Upper lobe of right lung (tissue), 1 donor: ENCODE results near the gene GLP1R. TPM values are rescaled to one million over a fixed set of nuclear protein-coding genes. Genes with fewer than 3 reads are reported as not detected.

Experiments
- ATAC-seq: fragments of 200-7000 bp; cut with Tn5 transposase; one replicate; pipeline ENCODE4 v1.9.1; 2020; ENCODE audit warnings: mild to moderate bottlenecking, moderate library complexity
- DNase-seq: peaks from one replicate; pipeline ENCODE4 v3.0.0-alpha.2; 2020
- H3K27ac ChIP-seq: fragments of 200-600 bp; one replicate; pipeline ENCODE4 v1.8.0; 2022
- H3K27me3 ChIP-seq: fragments of 200-600 bp; one replicate; pipeline ENCODE4 v1.8.0; 2022; ENCODE audit warnings: mild to moderate bottlenecking
- H3K36me3 ChIP-seq: fragments of 200-600 bp; one replicate; pipeline ENCODE4 v1.8.0; 2022
- H3K4me1 ChIP-seq: fragments of 200-600 bp; one replicate; pipeline ENCODE4 v1.8.0; 2022
- H3K4me3 ChIP-seq: fragments of 200-600 bp; one replicate; pipeline ENCODE4 v1.8.0; 2022; ENCODE audit warnings: mild to moderate bottlenecking
- H3K9me3 ChIP-seq: fragments of 200-600 bp; one replicate; pipeline ENCODE4 v1.8.0; 2022
- intact Hi-C: fragments of 100-400 bp; cut with DNase I; formaldehyde crosslinking; loops from one replicate; pipeline ENCODE4 v1.11.0; 2022
- total RNA-seq: library from RNA; stranded (reverse); fragmentation: NEBNext Ultra II Directional; extraction: Animal tissue kit (Norgen Biotek cat#: 25700); gene quantifications from one replicate; pipeline ENCODE4 v1.2.1, GENCODE V29; 2021
- TF ChIP-seq, protein P1 (sequence below): fragments of 200-600 bp; IDR thresholded peaks from one replicate; pipeline ENCODE4 v1.8.0; 2022; ENCODE audit warnings: antibody characterized with exemption
- donor health status: DM: no; HTN: yes; CAD: no; lungs with severe emphysema.

The GLP1R gene
- total RNA-seq, 1 donor from 2014 or later: not detected

DNA sequence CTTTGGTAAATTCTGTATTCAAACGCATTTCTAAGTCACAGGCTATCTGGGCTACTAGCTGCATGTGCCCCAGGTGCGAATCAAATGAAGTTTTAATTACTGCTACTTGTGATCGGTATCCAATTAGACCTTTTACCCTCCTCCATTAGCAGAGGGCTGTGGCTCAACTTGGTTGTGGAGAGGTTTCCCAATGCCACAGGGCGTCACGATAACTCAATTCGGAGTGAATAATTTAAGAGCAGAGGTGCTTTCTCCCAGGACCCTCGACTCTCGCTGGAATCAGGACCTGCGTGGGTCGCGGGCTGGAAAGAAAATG, 65.8 kb downstream of the GLP1R start:
- H3K9me3 ChIP-seq: no peaks in the 10 kb centered on the region
- TF ChIP-seq, protein P1, sequence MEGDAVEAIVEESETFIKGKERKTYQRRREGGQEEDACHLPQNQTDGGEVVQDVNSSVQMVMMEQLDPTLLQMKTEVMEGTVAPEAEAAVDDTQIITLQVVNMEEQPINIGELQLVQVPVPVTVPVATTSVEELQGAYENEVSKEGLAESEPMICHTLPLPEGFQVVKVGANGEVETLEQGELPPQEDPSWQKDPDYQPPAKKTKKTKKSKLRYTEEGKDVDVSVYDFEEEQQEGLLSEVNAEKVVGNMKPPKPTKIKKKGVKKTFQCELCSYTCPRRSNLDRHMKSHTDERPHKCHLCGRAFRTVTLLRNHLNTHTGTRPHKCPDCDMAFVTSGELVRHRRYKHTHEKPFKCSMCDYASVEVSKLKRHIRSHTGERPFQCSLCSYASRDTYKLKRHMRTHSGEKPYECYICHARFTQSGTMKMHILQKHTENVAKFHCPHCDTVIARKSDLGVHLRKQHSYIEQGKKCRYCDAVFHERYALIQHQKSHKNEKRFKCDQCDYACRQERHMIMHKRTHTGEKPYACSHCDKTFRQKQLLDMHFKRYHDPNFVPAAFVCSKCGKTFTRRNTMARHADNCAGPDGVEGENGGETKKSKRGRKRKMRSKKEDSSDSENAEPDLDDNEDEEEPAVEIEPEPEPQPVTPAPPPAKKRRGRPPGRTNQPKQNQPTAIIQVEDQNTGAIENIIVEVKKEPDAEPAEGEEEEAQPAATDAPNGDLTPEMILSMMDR: no peak
- peak overlapping the region; percentile 97 for H3K27ac ChIP-seq
- H3K4me3 ChIP-seq: peak overlapping the region; percentile 76
- no peaks in the 10 kb centered on the region for H3K27me3 ChIP-seq
- ATAC-seq (peak; percentile 17), DNase-seq (no peak)
- intact Hi-C loops: no loop called here
- peaks cover 7% of the 10 kb centered on the region for H3K36me3 ChIP-seq
- H3K4me1 ChIP-seq: peaks cover 8% of the 10 kb centered on the region

DNA sequence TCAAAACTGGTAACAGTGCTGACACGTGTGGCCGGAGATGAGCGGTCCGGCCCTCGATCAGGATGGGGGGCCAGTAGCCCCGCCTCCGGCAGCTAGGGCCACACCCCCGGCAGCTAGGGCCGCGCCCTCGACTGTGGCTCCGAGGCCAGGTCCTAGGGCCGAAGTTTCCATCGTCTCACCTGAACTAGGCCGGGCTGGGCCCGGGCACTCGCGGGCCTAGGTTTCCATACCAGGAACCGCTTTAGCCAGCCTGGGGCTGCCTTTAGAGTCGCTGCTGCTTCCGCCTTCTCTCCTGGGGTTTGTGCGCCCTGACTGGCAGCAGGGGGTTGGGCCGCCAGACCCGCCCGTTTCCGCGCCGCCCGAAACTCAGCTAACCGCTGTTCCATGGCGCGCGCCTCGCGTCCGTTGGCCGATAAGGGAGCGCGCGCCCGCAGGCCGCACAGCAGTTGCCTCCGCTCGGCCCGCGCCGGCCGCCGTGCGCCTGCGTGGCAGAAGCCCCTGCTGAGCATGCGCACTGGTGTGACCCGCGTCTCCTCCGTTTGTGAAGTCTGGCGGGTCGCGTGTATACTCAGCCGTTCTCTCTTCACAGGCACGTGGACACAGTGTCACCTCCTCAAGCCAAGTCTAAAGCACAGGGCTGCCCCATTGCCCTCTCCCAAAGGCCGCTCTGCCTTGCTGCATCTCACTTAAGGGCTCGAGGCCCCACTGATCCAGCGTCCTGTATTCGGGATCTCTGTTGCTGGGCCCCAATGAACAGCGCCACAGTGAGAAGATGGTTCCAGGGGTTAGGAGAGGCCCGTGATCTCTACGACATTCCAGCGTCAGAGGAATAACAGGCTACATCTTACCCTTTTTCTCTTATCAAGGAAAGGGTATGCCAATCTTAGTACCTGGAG, 66.4 kb downstream of the GLP1R start, which contains the start of gene SAYSD1:
SAYSD1 (minus strand) TSS at position 483 of the 896 bp plus-strand sequence; CDS start at position 386, 97 bp downstream.
- TF ChIP-seq, protein P1: no peak
- no peaks in the 10 kb centered on the region for H3K9me3 ChIP-seq
- ATAC-seq (peak; percentile 98), DNase-seq (peak; percentile 97)
- H3K4me1 ChIP-seq: peaks cover 8% of the 10 kb centered on the region
- intact Hi-C loops: no loop called here
- peak within 1 kb of the TSS; percentile 97 for H3K27ac ChIP-seq
- peaks cover under 1% of the 10 kb centered on the region for H3K36me3 ChIP-seq
- H3K27me3 ChIP-seq: no peaks in the 10 kb centered on the region
- peak within 1 kb of the TSS; percentile 76 for H3K4me3 ChIP-seq

DNA sequence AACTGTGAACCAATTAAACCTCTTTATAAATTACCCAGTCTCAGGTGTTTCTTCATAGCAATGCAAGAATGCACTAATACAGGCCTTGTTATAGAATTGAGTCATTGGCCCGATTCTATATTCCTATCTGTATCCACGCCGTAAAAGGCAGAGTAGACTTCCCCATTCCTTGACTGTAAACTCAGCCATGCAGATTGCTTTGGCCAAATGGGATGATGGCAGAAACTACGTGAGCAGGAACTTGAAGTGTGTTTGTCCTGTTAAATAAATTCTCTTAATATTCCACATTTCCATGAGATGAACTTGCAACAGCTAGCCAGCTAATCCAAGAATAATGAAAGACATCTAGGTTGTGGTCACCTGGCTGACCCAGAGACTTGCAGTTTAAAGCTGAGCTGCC, 70.3 kb downstream of the GLP1R start:
- H3K27me3 ChIP-seq: no peaks in the 10 kb centered on the region
- no peaks in the 10 kb centered on the region for H3K36me3 ChIP-seq
- DNase-seq: no peak
- H3K9me3 ChIP-seq: no peaks in the 10 kb centered on the region
- H3K4me1 ChIP-seq: peaks cover 3% of the 10 kb centered on the region
- H3K27ac ChIP-seq: no peak overlapping the region
- intact Hi-C loops: no loop called here
- no peak for ATAC-seq
- TF ChIP-seq, protein P1: no peak
- no peak overlapping the region for H3K4me3 ChIP-seq

DNA sequence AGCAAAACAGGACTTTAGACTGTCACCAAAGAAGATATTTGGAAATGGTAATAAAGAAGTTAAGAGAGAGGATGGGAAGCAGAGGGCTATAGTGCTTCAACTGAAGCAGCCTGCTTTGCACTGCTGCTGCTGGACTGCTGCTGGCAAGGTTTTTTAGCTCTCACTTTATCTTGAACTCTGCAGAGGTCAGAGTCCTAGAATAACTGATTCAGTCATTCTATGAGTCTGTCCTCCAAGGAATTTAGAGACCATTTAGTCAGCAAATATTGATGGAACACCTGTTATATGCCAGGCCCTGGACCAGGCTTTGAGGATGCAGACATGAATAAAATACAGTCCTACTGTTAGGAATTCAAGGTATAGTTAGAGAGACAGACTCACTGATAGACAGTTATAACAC, 75.5 kb downstream of the GLP1R start:
- DNase-seq: no peak
- Histone ChIP-seq H3K4me3 (no peak overlapping the region), H3K36me3 (no peaks in the 10 kb centered on the region), H3K27ac (no peak overlapping the region), H3K27me3 (no peaks in the 10 kb centered on the region), H3K9me3 (no peaks in the 10 kb centered on the region), H3K4me1 (no peaks in the 10 kb centered on the region)
- no peak for ATAC-seq
- TF ChIP-seq, protein P1: no peak
- intact Hi-C loops: no loop called here

DNA sequence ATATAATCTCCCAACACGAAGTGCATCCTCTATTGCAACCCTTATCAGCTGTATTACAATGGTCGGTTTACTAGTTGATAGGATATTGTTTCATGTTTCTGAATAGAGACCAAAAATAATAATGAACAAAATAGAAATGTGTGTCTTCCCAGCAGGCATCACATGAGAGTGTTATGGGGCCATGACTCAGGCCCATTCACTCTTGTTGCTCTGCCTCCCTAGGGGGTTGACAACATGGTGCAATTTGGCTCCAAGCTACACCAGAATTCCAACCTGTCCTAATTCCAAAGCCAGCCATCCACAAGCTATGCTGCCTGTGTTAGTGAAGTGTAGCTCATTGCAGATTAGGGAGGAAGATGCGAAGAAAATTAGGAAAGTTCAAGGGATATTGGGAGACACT, 79.5 kb downstream of the GLP1R start:
- Histone ChIP-seq H3K27ac (no peak overlapping the region), H3K27me3 (no peaks in the 10 kb centered on the region), H3K4me3 (no peak overlapping the region), H3K9me3 (no peaks in the 10 kb centered on the region), H3K4me1 (no peaks in the 10 kb centered on the region), H3K36me3 (no peaks in the 10 kb centered on the region)
- intact Hi-C loops: no loop called here
- TF ChIP-seq, protein P1: no peak
- DNase-seq (no peak), ATAC-seq (no peak)
